Lower lobe of right lung (tissue), 2 donors: ENCODE data around the gene TAF11. TPM values are rescaled to one million over a fixed set of nuclear protein-coding genes. Genes with fewer than 3 reads are reported as not detected.

Experiments used
- ATAC-seq, 2 donors: fragments of 200-7000 bp; cut with Tn5 transposase; one replicate each; pipeline ENCODE4 v1.9.1; 2020 to 2022; ENCODE audit warnings: mild to moderate bottlenecking in 2 of 2, moderate library complexity in 2 of 2
- DNase-seq: peaks from one replicate; pipeline ENCODE4 v3.0.0-alpha.2; 2020
- H3K27ac ChIP-seq: fragments of 200-600 bp; one replicate; pipeline ENCODE4 v1.8.0; 2022
- H3K27me3 ChIP-seq: fragments of 200-600 bp; one replicate; pipeline ENCODE4 v1.8.0; 2022; ENCODE audit warnings: low read depth
- H3K36me3 ChIP-seq: fragments of 200-600 bp; one replicate; pipeline ENCODE4 v1.8.0; 2022; ENCODE audit warnings: mild to moderate bottlenecking
- H3K4me1 ChIP-seq: fragments of 200-600 bp; one replicate; pipeline ENCODE4 v1.8.0; 2022
- H3K4me3 ChIP-seq: fragments of 200-600 bp; one replicate; pipeline ENCODE4 v1.8.0; 2022; ENCODE audit warnings: mild to moderate bottlenecking
- H3K9me3 ChIP-seq: fragments of 200-600 bp; one replicate; pipeline ENCODE4 v1.8.0; 2022
- intact Hi-C: fragments of 100-400 bp; cut with DNase I; formaldehyde crosslinking; loops from one replicate; pipeline ENCODE4 v1.11.0; 2022
- total RNA-seq: library from RNA; stranded (reverse); fragmentation: NEBNext Ultra II Directional; extraction: Animal tissue kit (Norgen Biotek cat#: 25700); gene quantifications from one replicate; pipeline ENCODE4 v1.2.1, GENCODE V29; 2021
- TF ChIP-seq, protein P1 (sequence below): fragments of 200-600 bp; IDR thresholded peaks from one replicate; pipeline ENCODE4 v1.8.0; 2022; ENCODE audit warnings: antibody characterized with exemption, mild to moderate bottlenecking
- donor health status: DM: no; HTN: yes; CAD: no; lungs with severe emphysema.

The TAF11 gene
- total RNA-seq, 1 donor from 2014 or later: 20.7 TPM

- ATAC-seq (no peak), DNase-seq (no peak)
- H3K27me3 ChIP-seq: no peaks in the 10 kb centered on the region
- H3K27ac ChIP-seq: no peak overlapping the region
- H3K4me3 ChIP-seq: no peak overlapping the region
- H3K36me3 ChIP-seq: peaks cover 93% of the 10 kb centered on the region
- no peaks in the 10 kb centered on the region for H3K9me3 ChIP-seq
- H3K4me1 ChIP-seq: no peaks in the 10 kb centered on the region
- TF ChIP-seq, protein P1, sequence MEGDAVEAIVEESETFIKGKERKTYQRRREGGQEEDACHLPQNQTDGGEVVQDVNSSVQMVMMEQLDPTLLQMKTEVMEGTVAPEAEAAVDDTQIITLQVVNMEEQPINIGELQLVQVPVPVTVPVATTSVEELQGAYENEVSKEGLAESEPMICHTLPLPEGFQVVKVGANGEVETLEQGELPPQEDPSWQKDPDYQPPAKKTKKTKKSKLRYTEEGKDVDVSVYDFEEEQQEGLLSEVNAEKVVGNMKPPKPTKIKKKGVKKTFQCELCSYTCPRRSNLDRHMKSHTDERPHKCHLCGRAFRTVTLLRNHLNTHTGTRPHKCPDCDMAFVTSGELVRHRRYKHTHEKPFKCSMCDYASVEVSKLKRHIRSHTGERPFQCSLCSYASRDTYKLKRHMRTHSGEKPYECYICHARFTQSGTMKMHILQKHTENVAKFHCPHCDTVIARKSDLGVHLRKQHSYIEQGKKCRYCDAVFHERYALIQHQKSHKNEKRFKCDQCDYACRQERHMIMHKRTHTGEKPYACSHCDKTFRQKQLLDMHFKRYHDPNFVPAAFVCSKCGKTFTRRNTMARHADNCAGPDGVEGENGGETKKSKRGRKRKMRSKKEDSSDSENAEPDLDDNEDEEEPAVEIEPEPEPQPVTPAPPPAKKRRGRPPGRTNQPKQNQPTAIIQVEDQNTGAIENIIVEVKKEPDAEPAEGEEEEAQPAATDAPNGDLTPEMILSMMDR: no peak
- intact Hi-C loops: no loop called here
Measured at GRCh38 chr6:34877869-34878485, 9.9 kb downstream of the TAF11 start.

DNA sequence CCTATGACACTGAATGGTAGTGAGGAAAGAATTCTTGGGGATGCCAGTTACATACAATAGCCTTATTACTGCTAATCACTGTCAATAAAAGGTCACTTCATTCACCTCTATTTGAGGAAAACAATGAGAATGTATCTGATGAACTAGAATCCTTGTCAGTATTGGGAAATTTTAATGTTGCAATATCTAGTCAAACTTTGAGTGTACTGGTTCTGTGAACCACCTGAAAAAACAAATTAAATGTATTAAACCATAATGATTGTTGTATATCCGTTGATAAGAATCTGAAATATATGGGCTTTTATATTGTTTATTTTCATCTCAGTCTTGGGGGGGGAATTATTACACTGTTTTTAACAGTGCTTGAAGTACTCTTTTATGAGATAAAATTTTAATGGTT lies 10.6 kb downstream of the TAF11 start:
- Histone ChIP-seq H3K36me3 (peaks cover 97% of the 10 kb centered on the region), H3K27ac (no peak overlapping the region)
- ATAC-seq: no peak

GRCh38 chr6:34876472-34876871 lies 11.4 kb downstream of the TAF11 start:
- H3K27me3 ChIP-seq: no peaks in the 10 kb centered on the region
- H3K27ac ChIP-seq: no peak overlapping the region
- H3K4me3 ChIP-seq: no peak overlapping the region
- intact Hi-C loops: no loop called here
- no peak for ATAC-seq
- no peak for DNase-seq
- H3K9me3 ChIP-seq: no peaks in the 10 kb centered on the region
- TF ChIP-seq, protein P1: no peak
- H3K36me3 ChIP-seq: peaks cover 97% of the 10 kb centered on the region
- H3K4me1 ChIP-seq: no peaks in the 10 kb centered on the region

More for the DNA sequence above, 10.6 kb downstream of the TAF11 start:
- Histone ChIP-seq H3K4me3 (no peak overlapping the region), H3K4me1 (no peaks in the 10 kb centered on the region), H3K9me3 (no peaks in the 10 kb centered on the region), H3K27me3 (no peaks in the 10 kb centered on the region)
- intact Hi-C loops: no loop called here
- TF ChIP-seq, protein P1: no peak
- DNase-seq: no peak

DNA sequence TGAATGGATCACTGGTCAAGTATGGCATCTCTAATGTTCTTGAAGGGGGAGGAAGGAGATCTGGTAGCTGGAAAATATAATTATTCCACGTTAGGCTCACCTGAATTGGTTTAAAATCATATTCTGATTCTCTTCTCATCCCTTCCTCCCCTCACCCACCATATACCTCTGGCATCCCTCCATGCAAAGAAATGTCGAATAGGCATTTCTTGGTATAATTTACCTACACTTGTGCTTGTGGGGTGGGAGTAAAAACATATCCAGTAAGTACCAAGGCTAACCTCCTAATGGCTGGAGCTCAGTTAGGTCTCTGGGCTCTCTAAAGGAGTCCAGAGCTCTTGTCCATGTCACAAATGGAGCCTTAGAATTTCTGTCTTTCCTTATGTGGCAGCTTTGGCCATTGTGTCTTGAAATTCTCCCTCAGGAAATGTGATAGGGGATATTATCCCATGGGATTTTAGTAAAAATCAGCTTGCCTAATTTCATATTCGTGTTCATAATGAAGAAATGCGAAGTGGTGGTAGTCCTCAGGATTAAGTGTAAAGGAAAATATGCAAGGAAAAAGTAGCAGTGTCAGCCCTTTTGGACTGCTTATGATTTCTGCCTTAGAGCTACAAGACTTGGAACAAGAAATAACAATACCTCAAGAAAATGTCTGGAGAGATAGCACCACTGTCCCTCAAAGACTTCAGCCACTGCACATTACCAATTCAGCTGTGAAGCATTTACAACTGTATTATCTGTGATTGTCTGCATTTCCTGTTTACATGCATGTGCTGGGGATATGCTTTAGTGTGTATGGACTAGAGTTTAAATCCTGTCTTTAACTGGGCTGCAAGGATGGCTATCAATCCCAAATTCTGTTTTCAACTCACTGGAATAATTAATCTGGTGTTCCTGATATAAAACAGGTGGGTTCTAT lies 12.3 kb downstream of the TAF11 start:
- Histone ChIP-seq H3K9me3 (no peaks in the 10 kb centered on the region), H3K27me3 (no peaks in the 10 kb centered on the region), H3K4me1 (no peaks in the 10 kb centered on the region), H3K4me3 (no peak overlapping the region), H3K27ac (no peak overlapping the region), H3K36me3 (peaks cover 97% of the 10 kb centered on the region)
- TF ChIP-seq, protein P1: no peak
- no peak for ATAC-seq
- intact Hi-C loops: no loop called here
- DNase-seq: no peak

GRCh38 chr6:34872332-34872731 lies 15.5 kb downstream of the TAF11 start:
- H3K36me3 ChIP-seq: peaks cover 97% of the 10 kb centered on the region
- no peaks in the 10 kb centered on the region for H3K27me3 ChIP-seq
- intact Hi-C loops: no loop called here
- ATAC-seq: no peak
- TF ChIP-seq, protein P1: no peak
- no peak for DNase-seq
- H3K4me1 ChIP-seq: no peaks in the 10 kb centered on the region
- H3K4me3 ChIP-seq: no peak overlapping the region
- no peaks in the 10 kb centered on the region for H3K9me3 ChIP-seq
- H3K27ac ChIP-seq: no peak overlapping the region
